Ishikawa (cell line): ENCODE measurements around the gene TRAK2.

Source experiments
- CEBPB ChIP-seq: IDR thresholded peaks from 2 replicates; pipeline ENCODE4 v1.6.1; 2012
- CREB1 ChIP-seq: IDR thresholded peaks from 2 replicates; pipeline ENCODE4 v1.6.1; 2012; ENCODE audit warnings: low read depth
- EGR1 ChIP-seq: IDR thresholded peaks from 2 replicates; pipeline ENCODE4 v1.6.1; 2012
- EP300 ChIP-seq: IDR thresholded peaks from 2 replicates; pipeline ENCODE4 v1.6.1; 2012; ENCODE audit warnings: borderline replicate concordance
- FOXM1 ChIP-seq: IDR thresholded peaks from 2 replicates; pipeline ENCODE4 v1.6.1; 2012; ENCODE audit warnings: low read depth, borderline replicate concordance
- MAX ChIP-seq: IDR thresholded peaks from 2 replicates; pipeline ENCODE4 v1.6.1; 2012
- NFIC ChIP-seq: IDR thresholded peaks from 2 replicates; pipeline ENCODE4 v1.6.1; 2012
- RAD21 ChIP-seq: IDR thresholded peaks from 2 replicates; pipeline ENCODE4 v1.6.1; 2012; ENCODE audit warnings: low read depth
- REST ChIP-seq: IDR thresholded peaks from 2 replicates; pipeline ENCODE4 v1.6.1; 2012; ENCODE audit warnings: low read depth, mild to moderate bottlenecking
- TAF1 ChIP-seq: IDR thresholded peaks from 2 replicates; pipeline ENCODE4 v1.6.1; 2012; ENCODE audit warnings: low read depth, mild to moderate bottlenecking
- TCF12 ChIP-seq: IDR thresholded peaks from 2 replicates; pipeline ENCODE4 v1.6.1; 2012; ENCODE audit warnings: low read depth
- TEAD4 ChIP-seq: IDR thresholded peaks from 2 replicates; pipeline ENCODE4 v1.6.1; 2012
- USF1 ChIP-seq: IDR thresholded peaks from 2 replicates; pipeline ENCODE4 v1.6.1; 2012
- YY1 ChIP-seq: IDR thresholded peaks from 2 replicates; pipeline ENCODE4 v1.6.1; 2012; ENCODE audit warnings: low read depth
- ZBTB7A ChIP-seq: IDR thresholded peaks from 2 replicates; pipeline ENCODE4 v1.6.1; 2012; ENCODE audit warnings: low read depth

The TRAK2 gene

GRCh38 chr2:201452058-201452921 is 1.0 kb upstream of the TRAK2 start:
- no peak for TF ChIP-seq TAF1
- no peak for TF ChIP-seq TCF12
- no peak for TF ChIP-seq NFIC
- no peak for TF ChIP-seq EP300

GRCh38 chr2:201450954-201451291 is 335 bp downstream of the TRAK2 start:
- TF ChIP-seq CREB1 (no peak), TAF1 (no peak), FOXM1 (no peak), ZBTB7A (no peak), EP300 (no peak), USF1 (no peak), YY1 (no peak), RAD21 (no peak), REST (no peak)

- TF ChIP-seq EP300 (no peak), FOXM1 (no peak), TAF1 (no peak), YY1 (no peak), TEAD4 (no peak), REST (no peak), EGR1 (no peak), USF1 (no peak), TCF12 (no peak), CEBPB (no peak), CREB1 (no peak), ZBTB7A (no peak), RAD21 (no peak), MAX (no peak), NFIC (no peak)
These were observed 2.6 kb downstream of the TRAK2 start for GRCh38 chr2:201448701-201449100.

GRCh38 chr2:201448061-201448460 is 3.2 kb downstream of the TRAK2 start:
- TF ChIP-seq EP300: no peak
- no peak for TF ChIP-seq YY1
- no peak for TF ChIP-seq EGR1
- no peak for TF ChIP-seq TCF12
- no peak for TF ChIP-seq MAX
- no peak for TF ChIP-seq REST
- TF ChIP-seq CREB1: no peak
- no peak for TF ChIP-seq ZBTB7A
- TF ChIP-seq RAD21: no peak
- no peak for TF ChIP-seq FOXM1
- TF ChIP-seq USF1: no peak
- no peak for TF ChIP-seq TAF1
- no peak for TF ChIP-seq TEAD4
